ENCODE measurements around the gene ACAA1.
"Not testable (repeated sequence)": the region's sequence is repeated elsewhere in the genome, so short reads cannot be mapped to it uniquely, and the experiment has no call there.

The ACAA1 gene

DNA sequence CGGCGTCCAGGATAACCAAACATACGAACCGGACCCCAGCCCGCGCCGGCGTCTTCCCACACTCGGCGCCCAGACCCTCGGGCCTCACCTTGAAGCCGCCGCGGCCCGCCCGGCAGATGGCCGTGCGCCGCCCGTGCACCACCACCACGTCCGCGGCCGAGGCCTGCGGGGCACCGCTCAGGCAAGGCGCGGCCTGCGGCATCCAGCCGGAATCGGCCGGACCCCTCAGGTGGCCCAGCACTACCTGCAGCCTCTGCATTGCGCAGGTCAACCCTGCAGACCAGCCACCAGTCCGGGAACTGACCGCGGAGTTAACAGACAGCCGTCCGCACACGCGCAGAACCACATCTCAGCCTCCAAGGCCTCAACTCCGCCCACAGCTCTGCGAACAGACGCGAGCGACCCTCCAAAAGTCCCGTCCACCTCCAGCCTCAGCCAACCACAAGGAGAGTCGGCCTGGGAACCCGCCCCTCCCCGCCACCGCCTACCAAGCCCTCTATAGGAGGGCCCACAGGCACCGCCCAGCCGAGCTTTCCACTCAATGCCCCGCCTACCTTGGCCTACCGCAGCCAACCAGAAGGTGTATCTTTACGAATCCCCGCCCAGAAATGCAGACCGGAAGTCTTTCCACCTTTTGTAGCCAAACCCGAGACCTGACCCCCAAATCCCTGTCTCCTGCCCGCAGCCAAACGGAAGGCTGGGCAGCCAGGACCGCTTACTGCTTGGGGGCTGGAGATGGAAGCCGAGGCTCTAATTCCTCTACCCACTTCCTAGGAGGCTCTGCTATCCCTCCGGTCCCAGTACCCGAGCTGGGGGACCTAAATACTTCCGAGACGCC is at the start of gene ACAA1:
Gene ACAA1, minus strand, starts transcription at position 351 of the 838 bp plus-strand sequence. Its CDS starts 92 bp downstream, at position 259.
- DNase-seq (ENCODE audit: low spot score) = peak; percentile 100

DNA sequence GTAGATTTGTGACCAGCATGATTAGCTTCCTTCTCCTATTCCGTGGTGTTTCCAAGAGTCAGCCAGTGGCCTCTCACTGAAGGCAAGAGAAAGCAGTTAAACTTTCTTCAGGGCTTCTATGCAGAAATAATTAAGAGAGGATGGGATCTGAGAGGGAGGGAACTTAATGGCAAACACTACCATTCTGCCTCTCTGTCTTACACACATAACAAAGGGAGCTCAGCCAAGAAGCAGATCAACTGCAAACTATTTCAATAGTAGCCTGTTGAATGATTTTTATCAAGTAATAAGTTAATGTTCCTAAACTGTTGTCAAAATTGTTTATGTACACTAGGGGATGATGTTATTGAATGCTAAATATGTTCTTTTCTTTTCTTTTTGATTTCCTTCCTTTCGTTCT is 40.3 kb upstream of the ACAA1 start:
- DNase-seq (ENCODE audit: low spot score) = no peak

- DNase-seq (ENCODE audit: low spot score) = no peak
Measured at GRCh38 chr3:38173834-38174418, 37.0 kb upstream of the ACAA1 start.

GRCh38 chr3:38171622-38172021 is 34.7 kb upstream of the ACAA1 start:
- DNase-seq (ENCODE audit: low spot score) = no peak

GRCh38 chr3:38170722-38171121 is 33.8 kb upstream of the ACAA1 start:
- DNase-seq (ENCODE audit: low spot score) = no peak

DNA sequence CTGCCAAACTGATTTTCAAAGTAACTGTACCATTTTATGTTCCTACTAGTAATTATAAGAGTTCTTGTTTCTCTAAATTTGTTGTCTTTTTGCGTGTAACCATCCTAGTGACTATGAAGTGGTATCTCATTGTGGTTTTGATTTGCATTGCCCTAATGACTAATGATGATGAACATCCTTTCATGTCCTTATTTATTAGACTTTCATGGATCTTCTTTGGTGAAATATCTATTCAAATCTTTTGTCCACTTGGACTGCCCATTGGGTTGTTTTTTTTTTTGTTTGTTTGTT is 32.0 kb upstream of the ACAA1 start:
- DNase-seq (ENCODE audit: low spot score) = no peak

DNA sequence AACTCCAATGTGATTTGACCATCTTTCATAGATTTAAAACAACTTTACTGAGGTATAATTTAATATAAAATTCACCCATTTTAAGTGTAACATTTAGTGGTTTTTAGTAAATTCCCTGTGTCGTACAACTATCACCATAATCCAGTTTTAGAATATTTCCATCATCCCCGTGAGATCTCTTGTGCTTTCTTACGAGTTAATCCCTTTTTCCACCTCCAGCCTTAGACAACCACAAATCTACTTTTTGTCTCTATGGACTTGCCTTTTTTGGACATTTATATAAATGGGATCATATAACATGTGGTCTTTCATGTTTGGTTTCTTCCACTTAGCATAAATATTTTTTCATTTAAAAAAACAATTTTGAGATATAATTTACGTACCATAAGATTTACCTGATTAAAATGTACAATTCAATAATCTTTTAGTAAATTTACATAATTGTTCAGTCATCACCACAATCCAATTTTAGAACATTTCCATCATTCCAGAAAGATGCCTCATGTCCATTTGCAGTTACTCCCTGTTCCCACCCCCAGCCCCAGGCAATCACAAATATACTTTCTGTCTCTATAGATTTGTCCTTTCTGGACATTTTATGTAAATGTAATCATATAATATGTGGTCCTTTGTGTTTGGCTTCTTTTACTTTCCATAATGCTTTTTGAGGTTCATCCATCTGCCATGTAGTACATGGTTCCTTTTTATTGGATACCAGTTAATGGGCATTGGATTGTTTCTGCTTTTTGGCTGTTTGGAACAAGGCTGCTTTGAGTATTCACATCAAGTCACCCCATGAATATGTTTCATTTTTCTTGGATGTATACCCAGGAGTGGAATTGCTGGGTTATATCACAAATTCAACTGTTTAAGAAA is 31.5 kb upstream of the ACAA1 start:
- DNase-seq (ENCODE audit: low spot score) = no peak

- no peak for DNase-seq (ENCODE audit: low spot score)
Measured at GRCh38 chr3:38167591-38167990, 30.7 kb upstream of the ACAA1 start.

DNA sequence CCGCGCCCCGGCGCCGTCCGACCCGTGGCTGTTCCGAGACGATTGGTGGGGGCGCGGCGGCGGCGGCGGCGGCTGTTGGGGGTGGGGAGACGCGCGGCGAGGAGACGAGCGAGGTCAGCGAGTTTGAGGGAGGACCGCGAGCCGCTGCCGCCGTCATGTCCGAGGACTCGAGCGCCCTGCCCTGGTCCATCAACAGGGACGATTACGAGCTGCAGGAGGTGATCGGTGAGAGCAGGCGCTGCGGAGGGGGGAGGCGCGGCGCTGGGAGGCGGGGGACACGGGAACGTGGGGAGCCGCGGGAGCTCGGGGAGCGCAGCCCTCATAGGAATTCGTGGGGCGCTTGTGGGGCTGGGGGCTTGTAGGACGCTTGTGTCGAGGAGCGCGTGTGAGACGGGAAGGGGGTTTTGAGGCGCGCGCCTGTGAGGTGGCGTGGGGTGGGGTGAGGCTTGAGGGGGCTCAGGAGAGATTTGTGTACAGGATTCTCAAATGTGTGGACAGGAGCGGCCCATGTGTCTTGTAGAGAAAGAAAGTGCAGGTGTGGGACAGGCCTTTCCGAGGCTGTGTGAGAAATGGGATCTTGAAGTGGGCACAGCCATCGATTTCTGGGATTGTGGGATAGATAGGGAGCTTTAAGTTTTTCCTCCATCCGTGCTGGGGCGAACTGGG is 28.9 kb upstream of the ACAA1 start:
- no peak for DNase-seq (ENCODE audit: low spot score)

GRCh38 chr3:38164952-38165721 is 28.2 kb upstream of the ACAA1 start, which contains the start of gene OXSR1:
Gene OXSR1, plus strand, starts transcription at chr3:38165537. Its CDS starts 340 bp downstream, at chr3:38165877.
- DNase-seq (ENCODE audit: low spot score) = peak; percentile 100

DNA sequence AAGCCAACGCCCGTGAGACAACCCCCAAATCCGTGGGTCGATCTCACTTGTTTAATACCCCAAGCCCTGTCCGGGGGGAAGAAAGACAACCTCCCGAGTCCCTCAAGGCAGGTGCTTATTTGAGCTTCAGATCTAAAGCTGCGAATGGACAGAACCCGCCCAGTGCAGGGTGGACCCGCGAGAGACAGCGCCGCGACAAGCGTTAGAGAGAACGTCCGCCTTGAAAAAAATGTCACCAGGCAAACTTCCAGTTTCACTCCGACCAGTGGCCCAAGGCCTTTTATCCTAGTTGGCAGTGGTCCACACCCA is 27.7 kb upstream of the ACAA1 start:
- DNase-seq (ENCODE audit: low spot score) = no peak

DNA sequence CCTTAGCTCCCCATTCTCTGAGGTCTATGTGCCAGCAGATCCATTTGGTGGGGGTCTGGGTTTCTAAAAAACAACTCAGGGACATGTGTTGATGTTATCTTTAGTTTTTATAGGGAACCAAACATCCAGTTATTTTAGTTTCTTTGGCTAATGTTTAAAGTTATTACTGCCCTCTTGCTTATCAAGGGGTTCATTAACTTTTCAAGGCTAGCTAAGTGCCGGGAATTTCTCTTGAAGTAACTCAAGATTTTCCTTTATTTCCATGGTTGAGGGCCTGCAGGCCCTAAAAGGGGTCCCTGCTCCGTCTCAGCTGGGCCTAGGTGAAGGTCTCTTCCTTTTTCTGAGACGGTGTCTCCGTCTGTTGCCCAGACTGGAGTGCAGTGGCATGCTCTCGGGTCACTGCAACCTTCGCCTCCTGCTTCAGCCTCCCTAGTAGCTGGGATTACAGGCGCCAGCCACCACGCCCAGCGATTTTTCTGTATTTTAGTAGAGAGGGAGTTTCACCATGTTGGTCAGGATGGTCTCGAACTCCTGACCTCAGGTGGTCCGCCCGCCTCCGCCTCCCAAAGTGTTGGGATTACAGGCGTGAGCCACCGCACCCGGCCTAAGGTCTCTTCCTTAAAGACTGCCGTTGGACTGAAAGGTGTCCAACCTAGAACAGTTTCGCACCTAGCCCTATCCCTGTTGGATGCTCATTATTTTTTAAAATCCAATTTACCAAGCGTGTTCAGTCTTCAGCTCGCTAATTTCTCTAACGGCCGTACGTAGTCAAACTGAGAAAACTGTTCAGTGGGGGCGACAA is 27.1 kb upstream of the ACAA1 start:
- DNase-seq (ENCODE audit: low spot score) = no peak

DNA sequence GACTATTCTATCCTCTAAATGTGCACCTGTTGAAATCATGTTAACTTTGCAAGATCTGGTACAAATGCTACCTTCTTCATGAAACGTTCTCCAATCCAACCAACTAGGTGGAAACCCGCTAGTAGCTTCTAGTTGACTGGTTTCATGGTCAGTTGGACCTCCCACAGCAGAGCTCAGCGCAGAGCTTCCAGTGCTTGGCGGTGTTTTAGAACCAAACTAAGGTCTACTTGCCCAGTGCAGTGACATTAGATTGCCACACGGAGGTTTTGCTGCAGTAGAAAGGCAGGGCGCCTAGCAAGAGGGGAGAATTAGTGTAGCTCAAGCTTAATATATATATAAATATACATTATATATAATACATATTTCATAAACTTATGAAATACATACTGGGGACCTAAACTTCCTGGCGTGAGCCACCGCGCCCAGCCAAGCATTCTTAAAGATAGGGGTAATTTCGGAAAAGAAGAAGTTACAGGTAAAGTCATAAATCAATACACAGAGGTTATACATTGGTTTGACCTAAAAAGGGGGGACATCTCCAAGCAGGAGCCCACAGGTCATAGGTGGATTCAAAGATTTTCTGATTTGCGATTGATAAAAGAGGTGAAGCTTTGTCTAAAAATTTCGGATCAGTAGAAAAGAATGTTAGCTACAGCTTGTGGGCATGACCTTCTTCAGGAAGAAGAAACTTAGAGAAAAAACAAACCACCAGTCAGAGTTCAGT is 26.4 kb upstream of the ACAA1 start:
- no peak for DNase-seq (ENCODE audit: low spot score)

DNA sequence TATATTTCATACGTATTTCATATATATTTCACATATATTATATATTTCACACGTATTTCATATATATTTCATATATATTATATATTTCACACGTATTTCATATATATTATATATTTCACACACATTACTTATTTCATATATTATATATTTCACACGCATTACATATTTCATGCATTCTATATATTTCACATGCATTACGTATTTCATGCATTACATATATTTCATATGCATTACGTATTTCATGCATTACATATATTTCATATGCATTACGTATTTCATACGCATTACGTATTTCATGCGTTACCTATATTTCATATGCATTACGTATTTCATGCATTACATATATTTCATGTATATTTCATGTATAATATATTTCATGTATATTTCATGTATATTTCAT is 23.8 kb upstream of the ACAA1 start:
- DNase-seq (ENCODE audit: low spot score) = not testable (repeated sequence)

- no peak for DNase-seq (ENCODE audit: low spot score)
Measured at GRCh38 chr3:38158472-38158871, 21.5 kb upstream of the ACAA1 start.

- no peak for DNase-seq (ENCODE audit: low spot score)
Measured at GRCh38 chr3:38157595-38157994, 20.7 kb upstream of the ACAA1 start.

DNA sequence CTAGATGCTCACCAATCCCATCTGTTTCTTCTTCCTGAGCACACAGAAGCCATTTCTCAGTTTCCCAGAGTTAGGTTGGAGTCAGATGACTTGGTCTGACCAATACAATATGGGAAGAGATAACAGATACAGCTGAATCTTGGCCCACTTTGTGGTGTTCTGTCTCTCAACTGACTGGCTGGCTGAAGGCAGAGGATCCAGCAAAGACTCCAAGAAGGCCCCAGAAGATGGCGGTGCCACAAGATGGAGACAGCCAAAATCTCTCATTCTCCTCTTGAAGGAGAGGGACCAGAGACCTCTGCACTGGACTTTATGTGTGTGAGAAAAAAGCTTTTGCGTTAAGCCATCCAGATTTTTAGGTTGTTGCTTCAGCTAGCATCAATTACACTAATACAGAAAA is 20.2 kb upstream of the ACAA1 start:
- DNase-seq (ENCODE audit: low spot score) = no peak

- no peak for DNase-seq (ENCODE audit: low spot score)
Measured at GRCh38 chr3:38155825-38156224, 18.9 kb upstream of the ACAA1 start.

DNA sequence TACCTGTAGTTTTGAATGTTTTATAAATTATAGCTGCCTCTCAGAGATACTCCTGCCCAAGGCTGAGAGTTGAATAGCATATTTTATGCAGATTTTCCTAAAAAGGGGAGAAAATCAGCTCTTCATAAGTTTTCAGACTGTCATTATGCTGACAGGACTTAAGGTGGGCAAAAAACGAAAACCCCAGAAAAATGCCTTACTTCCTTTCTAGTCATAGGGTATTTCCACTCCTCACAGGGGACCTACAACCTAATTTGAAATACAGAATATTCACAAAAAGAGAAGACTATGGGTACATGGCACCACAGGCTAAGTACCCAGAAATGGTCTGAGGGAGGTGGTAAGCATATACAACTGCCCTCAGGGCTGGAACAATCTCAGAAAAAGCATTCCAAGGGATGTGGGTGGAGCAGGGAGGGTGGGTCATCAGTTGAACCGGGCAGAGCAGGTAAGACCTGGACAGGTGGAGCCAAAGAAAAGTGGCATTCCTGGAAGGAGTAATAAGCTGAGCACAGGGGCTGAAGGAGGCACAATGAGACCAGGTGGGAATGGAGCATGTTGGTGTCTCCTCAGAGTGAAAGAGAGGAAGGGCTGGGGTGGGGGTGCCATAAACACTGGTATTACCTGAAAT is 17.8 kb upstream of the ACAA1 start:
- no peak for DNase-seq (ENCODE audit: low spot score)

DNA sequence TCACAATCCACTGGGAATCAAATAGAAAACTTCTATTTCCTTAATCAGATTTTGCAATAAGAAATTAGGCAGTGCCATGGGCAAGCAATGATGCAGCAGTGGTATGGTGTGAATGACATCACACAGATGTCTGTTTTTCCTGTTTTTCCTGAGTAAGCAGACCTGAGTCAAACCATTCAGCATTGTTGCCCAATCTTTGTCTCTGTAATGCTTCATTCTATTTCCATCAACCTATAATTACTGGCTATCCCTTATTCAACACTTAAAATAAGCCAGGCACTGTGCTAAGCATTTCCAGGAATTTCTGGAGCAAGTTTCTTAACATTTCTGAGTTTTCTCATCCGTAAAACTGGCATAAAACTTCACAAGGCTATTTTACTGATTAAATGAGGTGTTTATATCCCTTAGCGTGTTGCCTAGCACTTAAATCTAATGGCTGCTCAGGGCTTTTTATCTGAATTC is 17.1 kb upstream of the ACAA1 start:
- DNase-seq (ENCODE audit: low spot score) = no peak

Measured in globus pallidus (tissue), 1 donor.